SU-DHL-6 (cell line): Measurements from ENCODE around the gene SYT15.
"Not testable (repeated sequence)": the region's sequence is repeated elsewhere in the genome, so short reads cannot be mapped to it uniquely, and the experiment has no call there.

Experiments used
- H2AFZ ChIP-seq: fragments of 200-600 bp; sonication (generic); 2 replicates; pipeline ENCODE4 v1.6.1; 2014; ENCODE audit warnings: low read depth, mild to moderate bottlenecking, moderate library complexity, mixed read lengths, antibody characterized with exemption, low read length; ENCODE audit not compliant: severe bottlenecking
- H3F3A ChIP-seq: fragments of 200-600 bp; shearing (Covaris generic); 2 replicates; pipeline ENCODE4 v1.6.0; 2016; ENCODE audit warnings: antibody characterized with exemption, mild to moderate bottlenecking; ENCODE audit not compliant: insufficient read depth
- H3K27ac ChIP-seq: fragments of 200-600 bp; sonication (generic); 2 replicates; pipeline ENCODE4 v1.5.1; 2016; ENCODE audit warnings: low read depth, mild to moderate bottlenecking, low read length, moderate library complexity, mixed read lengths
- H3K27me3 ChIP-seq: fragments of 200-600 bp; sonication (generic), shearing (Covaris generic); 2 replicates; pipeline ENCODE4 v1.6.0; 2014; ENCODE audit warnings: mild to moderate bottlenecking, low read length
- H3K36me3 ChIP-seq: fragments of 200-600 bp; sonication (generic); 2 replicates; pipeline ENCODE4 v1.6.1; 2014; ENCODE audit warnings: mild to moderate bottlenecking, low read length, mixed read lengths
- H3K4me2 ChIP-seq: fragments of 300-600, 200-600 bp; shearing (Covaris generic), sonication (generic); 2 replicates; pipeline ENCODE4 v1.6.0; 2014; ENCODE audit warnings: low read length, low read depth, mild to moderate bottlenecking; ENCODE audit not compliant: poor library complexity, severe bottlenecking
- H3K4me3 ChIP-seq: fragments of 200-600 bp; sonication (generic); 2 replicates; pipeline ENCODE4 v1.5.1; 2014; ENCODE audit warnings: antibody characterized with exemption, low read length, mild to moderate bottlenecking, mixed read lengths; ENCODE audit not compliant: insufficient read depth, poor library complexity, severe bottlenecking
- H3K79me2 ChIP-seq: fragments of 200-600 bp; sonication (generic); 2 replicates; pipeline ENCODE4 v1.6.1; 2014; ENCODE audit warnings: mild to moderate bottlenecking, low read length, moderate library complexity; ENCODE audit not compliant: insufficient read depth
- H3K9ac ChIP-seq: fragments of 200-600 bp; sonication (generic); 2 replicates; pipeline ENCODE4 v1.7.0; 2014; ENCODE audit warnings: mild to moderate bottlenecking, low read length
- H3K9me2 ChIP-seq: fragments of 200-600 bp; sonication (generic); replicated peaks from 2 replicates; pipeline ENCODE4 v1.6.1; 2014; ENCODE audit warnings: low read length; ENCODE audit not compliant: insufficient read depth
- H3K9me3 ChIP-seq: fragments of 200-600 bp; sonication (generic); 2 replicates; pipeline ENCODE4 v1.6.1; 2014; ENCODE audit warnings: low read length, mixed read lengths; ENCODE audit not compliant: insufficient read depth
- H4K20me1 ChIP-seq: fragments of 200-600 bp; sonication (generic); 2 replicates; pipeline ENCODE4 v1.6.1; 2014; ENCODE audit warnings: low read depth, mild to moderate bottlenecking, antibody characterized with exemption, low read length, moderate library complexity, mixed read lengths

SYT15 gene

GRCh38 chr10:46600516-46600915 lies 21.6 kb downstream of the SYT15 start:
- not testable (repeated sequence) for H4K20me1 ChIP-seq, H3K79me2 ChIP-seq, H3F3A ChIP-seq, H3K9ac ChIP-seq, H2AFZ ChIP-seq, H3K4me2 ChIP-seq, H3K27ac ChIP-seq, H3K27me3 ChIP-seq, H3K9me3 ChIP-seq, H3K36me3 ChIP-seq, H3K4me3 ChIP-seq, H3K9me2 ChIP-seq

- not testable (repeated sequence) for H4K20me1 ChIP-seq, H3K9me2 ChIP-seq, H2AFZ ChIP-seq, H3K27me3 ChIP-seq, H3K4me2 ChIP-seq, H3K27ac ChIP-seq, H3F3A ChIP-seq, H3K36me3 ChIP-seq, H3K9ac ChIP-seq, H3K9me3 ChIP-seq, H3K4me3 ChIP-seq, H3K79me2 ChIP-seq
Observed at GRCh38 chr10:46615540-46615939, 36.6 kb downstream of the SYT15 start.

- H3K27ac ChIP-seq, H3K9ac ChIP-seq, H3K4me3 ChIP-seq, H2AFZ ChIP-seq, H3K27me3 ChIP-seq, H3K9me2 ChIP-seq, H3K4me2 ChIP-seq, H3F3A ChIP-seq, H3K79me2 ChIP-seq, H3K36me3 ChIP-seq, H4K20me1 ChIP-seq, H3K9me3 ChIP-seq: not testable (repeated sequence)
Observed at GRCh38 chr10:46616227-46616626, 37.3 kb downstream of the SYT15 start.

GRCh38 chr10:46617134-46617533 lies 38.2 kb downstream of the SYT15 start:
- H3K9me3 ChIP-seq, H3K79me2 ChIP-seq, H3K4me3 ChIP-seq, H3K36me3 ChIP-seq, H3K4me2 ChIP-seq, H3K27me3 ChIP-seq, H3K9ac ChIP-seq, H3K9me2 ChIP-seq, H2AFZ ChIP-seq, H3F3A ChIP-seq, H4K20me1 ChIP-seq, H3K27ac ChIP-seq: not testable (repeated sequence)

GRCh38 chr10:46617913-46618312 lies 39.0 kb downstream of the SYT15 start:
- not testable (repeated sequence) for H3K9ac ChIP-seq, H3K36me3 ChIP-seq, H4K20me1 ChIP-seq, H3K4me3 ChIP-seq, H2AFZ ChIP-seq, H3K4me2 ChIP-seq, H3K27ac ChIP-seq, H3F3A ChIP-seq, H3K9me2 ChIP-seq, H3K9me3 ChIP-seq, H3K79me2 ChIP-seq, H3K27me3 ChIP-seq

- H3K9ac ChIP-seq, H3K9me3 ChIP-seq, H4K20me1 ChIP-seq, H3K27me3 ChIP-seq, H3K79me2 ChIP-seq, H3K9me2 ChIP-seq, H3K27ac ChIP-seq, H3K4me3 ChIP-seq, H2AFZ ChIP-seq, H3K36me3 ChIP-seq, H3F3A ChIP-seq, H3K4me2 ChIP-seq: not testable (repeated sequence)
Observed at GRCh38 chr10:46623899-46624654, 45.1 kb downstream of the SYT15 start.

GRCh38 chr10:46629805-46630204 lies 50.9 kb downstream of the SYT15 start:
- not testable (repeated sequence) for H3K9me3 ChIP-seq, H3K27me3 ChIP-seq, H4K20me1 ChIP-seq, H3F3A ChIP-seq, H3K4me2 ChIP-seq, H3K79me2 ChIP-seq, H3K27ac ChIP-seq, H3K9me2 ChIP-seq, H2AFZ ChIP-seq, H3K4me3 ChIP-seq, H3K9ac ChIP-seq, H3K36me3 ChIP-seq

GRCh38 chr10:46630816-46631215 lies 51.9 kb downstream of the SYT15 start:
- not testable (repeated sequence) for H3K36me3 ChIP-seq, H3K79me2 ChIP-seq, H3K9me3 ChIP-seq, H3K9ac ChIP-seq, H3K27me3 ChIP-seq, H3K4me3 ChIP-seq, H2AFZ ChIP-seq, H4K20me1 ChIP-seq, H3F3A ChIP-seq, H3K4me2 ChIP-seq, H3K9me2 ChIP-seq, H3K27ac ChIP-seq
